ENCODE data around the gene LILRB4. TPM values are rescaled to one million over a fixed set of nuclear protein-coding genes. Genes with fewer than 3 reads are reported as not detected.

The LILRB4 gene
- total and polyA plus RNA-seq, 2 of the 4 experiments (the other 2 are of a cell fraction): not detected

GRCh38 chr19:54704928-54705327, 42.1 kb downstream of the LILRB4 start:
- H3K9me1 ChIP-seq (ENCODE audit: insufficient read depth, low read length): no peaks in the 10 kb centered on the region
- WGBS, 2 experiments (ENCODE audit: extremely low coverage in 2 of 2, insufficient read length in 1 of 2): 60% methylated on average over 1 of the region's 8 CpGs; no CpG with 5 or more reads in 1 of the 2 experiments
- ATAC-seq (ENCODE audit: low read depth): no peak
- no peak overlapping the region for H2AK9ac ChIP-seq (replicated peaks; ENCODE audit: low read depth, low read length, poor library complexity)
- no peak overlapping the region for H4K91ac ChIP-seq (ENCODE audit: insufficient read depth, low read depth, low read length)
- dilution Hi-C loops (cut with HindIII; ENCODE audit: low sequenced_read_pairs, unreplicated experiment): no loop called here
- no peak for DNase-seq
- no TSS peak for BruUV-seq (replicated peaks)
- intact Hi-C loops (cut with micrococcal nuclease): no loop called here
- in situ Hi-C loops (cut with MboI; ENCODE audit: low sequenced_read_pairs): no loop called here
- H2BK120ac ChIP-seq (ENCODE audit: low read depth, low read length): no peak overlapping the region
- H3K4me3 ChIP-seq (ENCODE audit: insufficient read depth, low read depth, low read length): no peak overlapping the region
- ChIA-PET POLR2A (ENCODE audit: unreplicated experiment) (no interaction called here), CTCF (no interaction called here)
- no peak overlapping the region for H3K9ac ChIP-seq (ENCODE audit: low read depth, low read length)
- H4K5ac ChIP-seq (ENCODE audit: low read depth, low read length): no peak overlapping the region
- no peaks in the 10 kb centered on the region for H3K4me1 ChIP-seq (ENCODE audit: control insufficient read depth, insufficient read depth, low read length)
- no peak overlapping the region for H3K27ac ChIP-seq (ENCODE audit: insufficient read depth, low read length)
- H3K4ac ChIP-seq (ENCODE audit: low read depth, low read length): no peak overlapping the region
- no peak overlapping the region for H2BK5ac ChIP-seq (ENCODE audit: low read depth, low read length, poor library complexity, severe bottlenecking)
- no peaks in the 10 kb centered on the region for H4K20me1 ChIP-seq (ENCODE audit: insufficient read depth, low read length)
- no peaks in the 10 kb centered on the region for H3K27me3 ChIP-seq (ENCODE audit: control insufficient read depth, insufficient read depth, low read length)
- TF ChIP-seq RFX5 (IDR thresholded peaks at IDR 0.05; ENCODE audit: low read depth, low read length) (no peak), SMC3 (IDR thresholded peaks at IDR 0.05; ENCODE audit: low read depth, low read length) (no peak), MAFK (IDR thresholded peaks at IDR 0.05; ENCODE audit: low read depth, low read length) (no peak), ELK1 (IDR thresholded peaks at IDR 0.05; ENCODE audit: borderline replicate concordance, low read depth, low read length) (no peak), FOS (IDR thresholded peaks at IDR 0.05; ENCODE audit: low read depth, low read length) (no peak), MXI1 (IDR thresholded peaks at IDR 0.05; ENCODE audit: borderline replicate concordance, low read depth, low read length) (no peak), CEBPB (IDR thresholded peaks at IDR 0.05; ENCODE audit: low read depth, low read length) (no peak), MAZ (IDR thresholded peaks at IDR 0.05; ENCODE audit: borderline replicate concordance, low read depth, low read length) (no peak), NFE2L2 (IDR thresholded peaks at IDR 0.05; ENCODE audit: low read depth, low read length) (no peak), RCOR1 (IDR thresholded peaks at IDR 0.05; ENCODE audit: insufficient replicate concordance, low read length) (no peak), BHLHE40 (IDR thresholded peaks at IDR 0.05; ENCODE audit: low read depth, low read length) (no peak)
- TF ChIP-seq, protein P1, sequence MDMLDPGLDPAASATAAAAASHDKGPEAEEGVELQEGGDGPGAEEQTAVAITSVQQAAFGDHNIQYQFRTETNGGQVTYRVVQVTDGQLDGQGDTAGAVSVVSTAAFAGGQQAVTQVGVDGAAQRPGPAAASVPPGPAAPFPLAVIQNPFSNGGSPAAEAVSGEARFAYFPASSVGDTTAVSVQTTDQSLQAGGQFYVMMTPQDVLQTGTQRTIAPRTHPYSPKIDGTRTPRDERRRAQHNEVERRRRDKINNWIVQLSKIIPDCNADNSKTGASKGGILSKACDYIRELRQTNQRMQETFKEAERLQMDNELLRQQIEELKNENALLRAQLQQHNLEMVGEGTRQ (IDR thresholded peaks at IDR 0.05; ENCODE audit: low read depth, low read length): no peak
- H3K18ac ChIP-seq (ENCODE audit: low read depth, low read length): no peak overlapping the region
- no peak overlapping the region for H2BK15ac ChIP-seq (ENCODE audit: low read depth, low read length)
- no peak overlapping the region for H2AFZ ChIP-seq (replicated peaks; ENCODE audit: low read length, poor library complexity)
- H4K8ac ChIP-seq (ENCODE audit: low read depth in 2 of 2, low read length in 2 of 2): no peak overlapping the region
- no peak overlapping the region for H3K23ac ChIP-seq (ENCODE audit: low read depth, low read length)
- H2AK5ac ChIP-seq (ENCODE audit: low read depth, low read length): no peak overlapping the region
- H3K79me1 ChIP-seq (ENCODE audit: low read depth in 1 of 2, low read length in 2 of 2): no peaks in the 10 kb centered on the region
- no peak overlapping the region for H2BK20ac ChIP-seq (ENCODE audit: low read depth, low read length)
- no peak overlapping the region for H3K4me2 ChIP-seq (ENCODE audit: low read depth, low read length)
- no peak overlapping the region for H3K56ac ChIP-seq (ENCODE audit: extremely low read depth, insufficient read depth, low read length)
- H3K9me3 ChIP-seq (ENCODE audit: control insufficient read depth, insufficient read depth, low read length): peaks cover 49% of the 10 kb centered on the region
- no peaks in the 10 kb centered on the region for H3K36me3 ChIP-seq (ENCODE audit: control insufficient read depth, insufficient read depth, low read length)
- H3K14ac ChIP-seq (replicated peaks; ENCODE audit: low read depth, low read length): no peak overlapping the region

Data from IMR-90 (cell line).